Activated T-helper 1 cell treated with anti-CD3 and anti-CD28 coated beads, Interleukin-2, amount 50 U/mL, for 16 hours (primary cell): ENCODE data around the gene RAB41.
"Not testable (repeated sequence)": the region's sequence is repeated elsewhere in the genome, so short reads cannot be mapped to it uniquely, and the experiment has no call there.

ENCODE experiments used
- DNase-seq, 2 donors: peaks; one replicate each; pipeline ENCODE4 v3.0.0-alpha.2; 2020; ENCODE audit warnings: low read depth in 1 of 2, low spot score in 1 of 2

The RAB41 gene

GRCh38 chrX:70281951-70282350, at the start of gene RAB41:
TSS of gene RAB41 (plus strand) at chrX:70282172. CDS start at chrX:70282218, 46 bp downstream.
- DNase-seq = no peak

- no peak for DNase-seq
Measured at GRCh38 chrX:70234355-70234754, 47.6 kb upstream of the RAB41 start, which contains the start of gene AWAT1. TSS of gene AWAT1 (plus strand) at chrX:70234655. CDS start at chrX:70234696, 41 bp downstream.

GRCh38 chrX:70240751-70241150, 41.2 kb upstream of the RAB41 start:
- no peak for DNase-seq

GRCh38 chrX:70241501-70241900, 40.5 kb upstream of the RAB41 start:
- DNase-seq = no peak

- not testable (repeated sequence) for DNase-seq
Measured at GRCh38 chrX:70243601-70244000, 38.4 kb upstream of the RAB41 start.

- no peak for DNase-seq
Measured at GRCh38 chrX:70244881-70245280, 37.1 kb upstream of the RAB41 start.

- DNase-seq = no peak
Measured at GRCh38 chrX:70247252-70247651, 34.7 kb upstream of the RAB41 start.

GRCh38 chrX:70252491-70252890, 29.5 kb upstream of the RAB41 start:
- DNase-seq = no peak

- no peak for DNase-seq
Measured at GRCh38 chrX:70253377-70254062, 28.5 kb upstream of the RAB41 start.

- no peak for DNase-seq
Measured at GRCh38 chrX:70254063-70254400, 27.9 kb upstream of the RAB41 start.

- no peak for DNase-seq
Measured at GRCh38 chrX:70254909-70255308, 27.1 kb upstream of the RAB41 start.

- no peak for DNase-seq
Measured at GRCh38 chrX:70255452-70255851, 26.5 kb upstream of the RAB41 start.

GRCh38 chrX:70257423-70258288, 24.3 kb upstream of the RAB41 start:
- no peak for DNase-seq

- no peak for DNase-seq
Measured at GRCh38 chrX:70260104-70260503, 21.9 kb upstream of the RAB41 start, which contains the start of gene P2RY4. TSS of gene P2RY4 (minus strand) at chrX:70260204. CDS start at chrX:70259624, 580 bp downstream.

- DNase-seq = peak in 1 of 2 donors; percentile 6
Measured at GRCh38 chrX:70262952-70263567, 18.9 kb upstream of the RAB41 start.

GRCh38 chrX:70264784-70265183, 17.2 kb upstream of the RAB41 start:
- DNase-seq = no peak

- DNase-seq = no peak
Measured at GRCh38 chrX:70268034-70268433, 13.9 kb upstream of the RAB41 start, which contains the start of gene ARR3. TSS of gene ARR3 (plus strand) at chrX:70268334. CDS start at chrX:70269386, 1,052 bp downstream.

GRCh38 chrX:70274029-70274428, 7.9 kb upstream of the RAB41 start:
- not testable (repeated sequence) for DNase-seq

GRCh38 chrX:70279081-70279480, 2.9 kb upstream of the RAB41 start:
- DNase-seq = no peak

GRCh38 chrX:70280573-70280972, 1.4 kb upstream of the RAB41 start:
- no peak for DNase-seq

- no peak for DNase-seq
Measured at GRCh38 chrX:70289168-70289792, 7.3 kb downstream of the RAB41 start.
